CD14-positive monocyte (primary cell): ENCODE results near the gene SDF2. TPM values are rescaled to one million over a fixed set of nuclear protein-coding genes. Genes with fewer than 3 reads are reported as not detected.

ENCODE experiments used
- DNase-seq, 3 donors: peaks; one replicate each; pipeline ENCODE4 v3.0.0-alpha.2; 2011 to 2022
- H2AFZ ChIP-seq: 2 replicates; pipeline ENCODE4 v1.6.0; 2012; ENCODE audit warnings: mild to moderate bottlenecking, low read depth, low read length, inconsistent platforms; ENCODE audit not compliant: insufficient read depth, poor library complexity, severe bottlenecking
- H3K27ac ChIP-seq, 2 donors: 1 replicate in 1 of 2; 2 replicates in 1 of 2; pipeline ENCODE4 v1.5.1; 2012 to 2013; ENCODE audit warnings: low read length in 2 of 2, control low read depth in 1 of 2, inconsistent platforms in 1 of 2, low read depth in 1 of 2, mild to moderate bottlenecking in 1 of 2
- H3K27me3 ChIP-seq, 2 donors: one replicate each; pipeline versions ENCODE4 v1.6.0 to v1.6.1; 2011 to 2013; ENCODE audit warnings: low read length in 2 of 2; ENCODE audit not compliant: control insufficient read depth in 2 of 2, insufficient read depth in 2 of 2
- H3K36me3 ChIP-seq, 2 donors: replicated peaks in 1 of 2; 1 replicate in 1 of 2; 2 replicates in 1 of 2; pipeline versions ENCODE4 v1.5.1 to v1.6.1; 2012 to 2013; ENCODE audit warnings: low read length in 2 of 2, control low read depth in 1 of 2, inconsistent platforms in 1 of 2, mild to moderate bottlenecking in 1 of 2; ENCODE audit not compliant: insufficient read depth in 2 of 2, control insufficient read depth in 1 of 2
- H3K4me1 ChIP-seq, 2 donors: 1 replicate in 1 of 2; 2 replicates in 1 of 2; pipeline versions ENCODE4 v1.5.1 to v1.6.1; 2012 to 2013; ENCODE audit warnings: low read length in 2 of 2, control low read depth in 1 of 2, inconsistent platforms in 1 of 2, mild to moderate bottlenecking in 1 of 2, moderate library complexity in 1 of 2; ENCODE audit not compliant: insufficient read depth in 2 of 2, control insufficient read depth in 1 of 2
- H3K4me2 ChIP-seq: replicated peaks from 2 replicates; pipeline ENCODE3; 2012; ENCODE audit warnings: low read length, moderate library complexity, mild to moderate bottlenecking; ENCODE audit not compliant: poor library complexity, severe bottlenecking; ENCODE audit errors: extremely low read depth
- H3K4me3 ChIP-seq, 3 experiments: fragments of 200-600 bp in 1 of 3; sonication (generic) in 1 of 3; replicated peaks in 1 of 3; 1 replicate in 2 of 3; 2 replicates in 1 of 3; pipeline ENCODE4 v1.5.1; 2011 to 2013; ENCODE audit warnings: low read length in 3 of 3, mild to moderate bottlenecking in 3 of 3, control low read depth in 2 of 3, low read depth in 2 of 3, inconsistent platforms in 1 of 3, moderate library complexity in 1 of 3
- H3K79me2 ChIP-seq: 2 replicates; pipeline ENCODE4 v1.6.0; 2012; ENCODE audit warnings: mild to moderate bottlenecking, control low read depth, inconsistent platforms, low read length, moderate library complexity; ENCODE audit not compliant: insufficient read depth
- H3K9ac ChIP-seq: 2 replicates; pipeline ENCODE4 v1.6.0; 2017; ENCODE audit warnings: low read length, mild to moderate bottlenecking; ENCODE audit not compliant: insufficient read depth, poor library complexity, severe bottlenecking
- H3K9me3 ChIP-seq, 2 donors: replicated peaks in 1 of 2; 1 replicate in 1 of 2; 2 replicates in 1 of 2; pipeline versions ENCODE4 v1.5.1 to v1.6.1; 2012 to 2013; ENCODE audit warnings: low read length in 2 of 2, control low read depth in 1 of 2; ENCODE audit not compliant: control insufficient read depth in 1 of 2, insufficient read depth in 1 of 2
- H4K20me1 ChIP-seq: 2 replicates; pipeline ENCODE4 v1.6.0; 2012; ENCODE audit warnings: mild to moderate bottlenecking, low read length, control low read depth, moderate library complexity; ENCODE audit not compliant: insufficient read depth
- H3K27ac Mint-ChIP-seq, 7 donors: one replicate each; pipeline ENCODE4 v1.8.0; 2020; ENCODE audit warnings: mild to moderate bottlenecking in 7 of 7, mixed read lengths in 7 of 7, moderate library complexity in 6 of 7, inconsistent platforms in 2 of 7
- H3K27me3 Mint-ChIP-seq, 3 donors: one replicate each; pipeline ENCODE4 v1.8.0; 2021 to 2022; ENCODE audit warnings: low read depth in 3 of 3, mild to moderate bottlenecking in 3 of 3, mixed read lengths in 3 of 3, moderate library complexity in 3 of 3, inconsistent platforms in 1 of 3
- H3K36me3 Mint-ChIP-seq, 2 donors: one replicate each; pipeline ENCODE4 v1.8.0; 2020; ENCODE audit warnings: mixed read lengths in 2 of 2, inconsistent platforms in 1 of 2, mild to moderate bottlenecking in 1 of 2
- H3K4me1 Mint-ChIP-seq: one replicate; pipeline ENCODE4 v1.8.0; 2020; ENCODE audit warnings: mild to moderate bottlenecking, mixed read lengths
- H3K4me3 Mint-ChIP-seq, 2 donors: one replicate each; pipeline ENCODE4 v1.8.0; 2020; ENCODE audit warnings: mild to moderate bottlenecking in 2 of 2, mixed read lengths in 2 of 2, moderate library complexity in 1 of 2
- H3K9me3 Mint-ChIP-seq, 7 donors: one replicate each; pipeline ENCODE4 v1.8.0; 2020 to 2022; ENCODE audit warnings: mixed read lengths in 7 of 7, mild to moderate bottlenecking in 6 of 7, moderate library complexity in 6 of 7, inconsistent platforms in 2 of 7
- CTCF ChIP-seq: fragments of 200-600 bp; IDR thresholded peaks from one replicate; pipeline ENCODE4 v1.8.0; 2022; ENCODE audit warnings: antibody characterized with exemption, mild to moderate bottlenecking
- WGBS: methylation state at CpG from one replicate; pipeline ENCODE4 v1.1.5; 2013; ENCODE audit warnings: missing lambda C conversion rate; ENCODE audit not compliant: insufficient coverage; 5-methylcytosine and 5-hydroxymethylcytosine counted together
- intact Hi-C, 2 donors: fragments of 100-400 bp; cut with micrococcal nuclease; formaldehyde crosslinking; loops; one replicate each; pipeline versions ENCODE4 v1.15.0 to v1.15.1; 2023
- polyA plus RNA-seq, 3 donors: library from polyadenylated mRNA; depleted of rRNA in 1 of 3; unstranded in 2 of 3; stranded (reverse) in 1 of 3; fragments of 300-500 nt in 2 of 3; fragments of >200 nt in 1 of 3; fragmentation: Illumina TruSeq in 2 of 3; gene quantifications; 1 replicate in 2 of 3; 2 replicates in 1 of 3; pipeline ENCODE4 v1.2.3, GENCODE V29; 2012 to 2021

The SDF2 gene
- polyA plus RNA-seq, 3 donors: 52.9 to 103 (median 84.5) TPM

GRCh38 chr17:28598389-28598788 is 63.3 kb downstream of the SDF2 start:
- H3K9me3 ChIP-seq: no peaks in the 10 kb centered on the region
- peak overlapping the region; percentile 62 to 82 (median 69) for H3K4me3 ChIP-seq
- peak overlapping the region; percentile 99 for H3K9ac ChIP-seq
- peak overlapping the region; percentile 91 to 94 for H3K4me3 Mint-ChIP-seq
- H3K4me1 Mint-ChIP-seq: peaks cover 26% of the 10 kb centered on the region
- peaks cover 46% of the 10 kb centered on the region for H3K79me2 ChIP-seq
- DNase-seq: no peak
- H3K27me3 Mint-ChIP-seq: peaks cover 0 to 3% (median 0%) of the 10 kb centered on the region in 3 donors
- no peaks in the 10 kb centered on the region for H3K27me3 ChIP-seq
- H3K9me3 Mint-ChIP-seq: peaks cover 0 to 2% (median 0%) of the 10 kb centered on the region in 7 donors
- 6% methylated on average over 12 of the region's 17 CpGs for WGBS
- peak overlapping the region; percentile 85 for H2AFZ ChIP-seq
- peak overlapping the region; percentile 96 to 99 (median 97) for H3K27ac Mint-ChIP-seq
- no peak for TF ChIP-seq CTCF
- peak overlapping the region; percentile 87 for H3K4me2 ChIP-seq
- H4K20me1 ChIP-seq: no peaks in the 10 kb centered on the region
- H3K36me3 ChIP-seq: peaks cover under 1% of the 10 kb centered on the region in 2 donors
- peaks cover 3 to 11% of the 10 kb centered on the region in 2 donors for H3K36me3 Mint-ChIP-seq
- intact Hi-C loops: no loop called here
- peaks cover 20 to 25% of the 10 kb centered on the region in 2 donors for H3K4me1 ChIP-seq
- H3K27ac ChIP-seq: peak overlapping the region; percentile 2 to 100

Other genes with a start within 250 kb of the SDF2 start
- gene SLC13A2, start 188.3 kb downstream of the SDF2 start, polyA plus RNA-seq: not detected
- gene FOXN1, start 155.6 kb downstream of the SDF2 start, polyA plus RNA-seq: not detected
- gene UNC119, start 109.3 kb downstream of the SDF2 start, polyA plus RNA-seq: 100 to 1,000 TPM in 1 of 3 donors, 10 to 100 TPM in 2; 77.5 to 189 (median 80.2) TPM
- 10 to 100 TPM; 59.4 to 87.5 (median 84.9) TPM for gene PIGS, start 90.4 kb downstream of the SDF2 start, polyA plus RNA-seq
- gene ALDOC, start 85.0 kb downstream of the SDF2 start, polyA plus RNA-seq: 10 to 100 TPM in 1 of 3 donors, 1 to 10 TPM in 2; 7.1 to 10.6 (median 9.8) TPM
- gene SPAG5, start 62.9 kb downstream of the SDF2 start, polyA plus RNA-seq: 1 to 10 TPM in 1 of 3 donors, not detected in 2; 7.7 TPM
- gene RSKR, start 47.7 kb downstream of the SDF2 start, polyA plus RNA-seq: 10 to 100 TPM in 1 of 3 donors, not detected in 2; 33.2 TPM
- gene BLTP2, start 16.7 kb downstream of the SDF2 start, polyA plus RNA-seq: 10 to 100 TPM; 46.8 to 69.2 (median 53.2) TPM
- gene SUPT6H, start 299 bp upstream of the SDF2 start, polyA plus RNA-seq: 10 to 100 TPM in 1 of 3 donors, 1 to 10 TPM in 2; 3.8 to 33.9 (median 7.8) TPM
- gene PROCA1, start 50.0 kb upstream of the SDF2 start, polyA plus RNA-seq: 1 to 10 TPM in 1 of 3 donors, under 1 TPM in 2; 0.31 to 8.9 (median 0.78) TPM
- gene RAB34, start 56.0 kb upstream of the SDF2 start, polyA plus RNA-seq: 10 to 100 TPM; 66.7 to 93.3 (median 79.1) TPM
- 1,000 to 10,000 TPM in 2 of 3 donors, 100 to 1,000 TPM in 1; 542 to 1,304 (median 1,152) TPM for gene RPL23A, start 58.1 kb upstream of the SDF2 start, polyA plus RNA-seq
- gene TLCD1, start 64.3 kb upstream of the SDF2 start, polyA plus RNA-seq: under 1 TPM in 1 of 3 donors, not detected in 2; 0.79 TPM
- 1 to 10 TPM; 2.7 to 9.6 (median 3.1) TPM for gene NEK8, start 66.9 kb upstream of the SDF2 start, polyA plus RNA-seq
- gene TRAF4, start 82.1 kb upstream of the SDF2 start, polyA plus RNA-seq: 10 to 100 TPM in 1 of 3 donors, 1 to 10 TPM in 1, under 1 TPM in 1; 0.33 to 38.0 (median 1.0) TPM
- 1 to 10 TPM; 1.5 to 8.6 (median 1.9) TPM for gene FAM222B, start 180.9 kb upstream of the SDF2 start, polyA plus RNA-seq
- gene ERAL1, start 193.1 kb upstream of the SDF2 start, polyA plus RNA-seq: 10 to 100 TPM; 27.7 to 34.5 (median 33.8) TPM
- gene FLOT2, start 235.8 kb upstream of the SDF2 start, polyA plus RNA-seq: 100 to 1,000 TPM; 138 to 271 (median 244) TPM
- gene DHRS13, start 241.2 kb upstream of the SDF2 start, polyA plus RNA-seq: 1 to 10 TPM; 3.7 to 4.5 (median 3.8) TPM